Keratinocyte (primary cell): ENCODE data around the gene PHF12.

Source experiments
- EZH2 ChIP-seq: IDR thresholded peaks from one replicate; pipeline ENCODE4 v1.6.1; 2012; ENCODE audit warnings: inconsistent platforms, mild to moderate bottlenecking, low read length, moderate library complexity
- TF ChIP-seq, protein P1 (sequence below), 3 experiments: IDR thresholded peaks in 1 of 3; conservative IDR thresholded peaks in 1 of 3; optimal IDR thresholded peaks in 1 of 3; 2 replicates in 2 of 3; 3 replicates in 1 of 3; pipeline versions ENCODE3 to v1.5.1; 2011; ENCODE audit warnings: low read length in 3 of 3, mild to moderate bottlenecking in 3 of 3, moderate library complexity in 2 of 3, control low read depth in 1 of 3, inconsistent platforms in 1 of 3; ENCODE audit not compliant: insufficient read depth in 2 of 3; ENCODE audit errors: extremely low read depth in 1 of 3

DNA sequence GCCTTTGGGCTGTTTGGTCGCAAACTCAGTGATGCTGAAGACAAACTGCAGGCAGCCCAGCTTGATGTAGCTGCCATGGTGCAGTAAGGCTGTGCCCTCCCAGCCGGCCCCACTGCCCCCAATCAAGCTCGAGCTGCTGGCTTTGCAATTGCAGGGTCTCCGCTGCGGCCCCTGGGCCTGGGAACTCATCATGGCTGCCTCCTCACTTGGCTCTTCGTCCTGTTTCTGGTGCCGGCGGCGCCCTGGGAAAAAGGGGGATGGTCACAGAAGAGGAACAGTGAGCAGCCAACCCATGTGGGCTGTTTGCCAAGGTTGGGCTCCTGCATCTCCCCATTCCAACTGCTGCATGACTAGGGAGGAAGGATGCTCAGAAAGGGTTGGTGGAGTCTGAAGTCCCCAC lies 45.0 kb downstream of the PHF12 start:
- TF ChIP-seq, protein P1, sequence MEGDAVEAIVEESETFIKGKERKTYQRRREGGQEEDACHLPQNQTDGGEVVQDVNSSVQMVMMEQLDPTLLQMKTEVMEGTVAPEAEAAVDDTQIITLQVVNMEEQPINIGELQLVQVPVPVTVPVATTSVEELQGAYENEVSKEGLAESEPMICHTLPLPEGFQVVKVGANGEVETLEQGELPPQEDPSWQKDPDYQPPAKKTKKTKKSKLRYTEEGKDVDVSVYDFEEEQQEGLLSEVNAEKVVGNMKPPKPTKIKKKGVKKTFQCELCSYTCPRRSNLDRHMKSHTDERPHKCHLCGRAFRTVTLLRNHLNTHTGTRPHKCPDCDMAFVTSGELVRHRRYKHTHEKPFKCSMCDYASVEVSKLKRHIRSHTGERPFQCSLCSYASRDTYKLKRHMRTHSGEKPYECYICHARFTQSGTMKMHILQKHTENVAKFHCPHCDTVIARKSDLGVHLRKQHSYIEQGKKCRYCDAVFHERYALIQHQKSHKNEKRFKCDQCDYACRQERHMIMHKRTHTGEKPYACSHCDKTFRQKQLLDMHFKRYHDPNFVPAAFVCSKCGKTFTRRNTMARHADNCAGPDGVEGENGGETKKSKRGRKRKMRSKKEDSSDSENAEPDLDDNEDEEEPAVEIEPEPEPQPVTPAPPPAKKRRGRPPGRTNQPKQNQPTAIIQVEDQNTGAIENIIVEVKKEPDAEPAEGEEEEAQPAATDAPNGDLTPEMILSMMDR (optimal IDR thresholded peaks at IDR 0.05 in 1 of 3, IDR thresholded peaks at IDR 0.05 in 1 of 3, conservative IDR thresholded peaks at IDR 0.05 in 1 of 3; ENCODE audit: extremely low read depth in 1 of 3, insufficient read depth in 2 of 3, low read length in 3 of 3), result no peak
- TF ChIP-seq EZH2, result no peak
